Measurements from ENCODE around the gene USP5. TPM values are rescaled to one million over a fixed set of nuclear protein-coding genes. Genes with fewer than 3 reads are reported as not detected.
A peak's percentile ranks its signal among the peaks of the same experiment; 100 is the strongest.

Gene USP5
- total RNA-seq, 1 experiment from 2014 or later, result 158 TPM

DNA sequence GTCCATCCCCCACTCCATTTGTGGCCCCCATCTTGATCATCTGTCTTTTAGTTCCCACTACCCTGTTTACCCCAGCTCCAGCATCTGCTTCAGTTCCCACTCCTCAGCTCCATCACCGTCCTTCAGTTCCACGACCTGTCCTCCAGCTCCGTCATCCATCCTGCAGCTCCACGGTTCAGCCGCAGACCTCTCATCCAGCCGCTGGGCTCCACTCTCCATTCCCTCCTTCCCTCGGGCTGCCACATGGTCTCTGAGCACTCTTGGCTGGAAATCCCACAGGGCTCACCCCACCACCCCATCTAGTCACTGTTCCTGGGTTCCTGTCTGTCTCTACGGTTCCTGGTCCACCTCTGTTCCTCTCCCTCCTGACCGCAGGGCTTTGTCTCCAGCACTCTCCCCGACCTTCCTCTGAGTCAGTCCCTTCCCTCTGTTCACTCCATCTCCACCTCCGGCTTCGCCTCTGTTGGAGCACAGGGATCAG is 27.0 kb upstream of the USP5 start:
- no peak overlapping the region for H3K27ac Mint-ChIP-seq
- H3K9me3 Mint-ChIP-seq, result no peaks in the 10 kb centered on the region
- H3K27me3 Mint-ChIP-seq (ENCODE audit: low read depth), result peaks cover 51% of the 10 kb centered on the region
- no peak for TF ChIP-seq GRHL2 (CRISPR knock-in tag; IDR thresholded peaks at IDR 0.05; ENCODE audit: insufficient replicate concordance, severe bottlenecking)
- TF ChIP-seq ZNF423 (CRISPR knock-in tag; IDR thresholded peaks at IDR 0.05), result no peak
- peak overlapping the region; percentile 78 for H3K4me3 Mint-ChIP-seq
- ATAC-seq (no peak), DNase-seq (ENCODE audit: low spot score) (no peak)
- H3K4me1 Mint-ChIP-seq, result peaks cover 64% of the 10 kb centered on the region
- peaks cover 5% of the 10 kb centered on the region; the same call in 1 of the 2 replicates for H3K36me3 Mint-ChIP-seq
- ChIA-PET CTCF (interaction anchor here (0.6 to 8.9 kb wide), 30 partner anchors 9 to 204 kb away, joined by 3 to 112 read pairs (median 4); partner anchors contain the start of genes ACRBP, CDCA3, COPS7A and GNB3), POLR2A (interaction anchor here (0.6 to 1.5 kb wide), 6 partner anchors 44 to 71 kb away, joined by 3 to 5 read pairs (median 4); partner anchors contain the start of gene PTMS)

DNA sequence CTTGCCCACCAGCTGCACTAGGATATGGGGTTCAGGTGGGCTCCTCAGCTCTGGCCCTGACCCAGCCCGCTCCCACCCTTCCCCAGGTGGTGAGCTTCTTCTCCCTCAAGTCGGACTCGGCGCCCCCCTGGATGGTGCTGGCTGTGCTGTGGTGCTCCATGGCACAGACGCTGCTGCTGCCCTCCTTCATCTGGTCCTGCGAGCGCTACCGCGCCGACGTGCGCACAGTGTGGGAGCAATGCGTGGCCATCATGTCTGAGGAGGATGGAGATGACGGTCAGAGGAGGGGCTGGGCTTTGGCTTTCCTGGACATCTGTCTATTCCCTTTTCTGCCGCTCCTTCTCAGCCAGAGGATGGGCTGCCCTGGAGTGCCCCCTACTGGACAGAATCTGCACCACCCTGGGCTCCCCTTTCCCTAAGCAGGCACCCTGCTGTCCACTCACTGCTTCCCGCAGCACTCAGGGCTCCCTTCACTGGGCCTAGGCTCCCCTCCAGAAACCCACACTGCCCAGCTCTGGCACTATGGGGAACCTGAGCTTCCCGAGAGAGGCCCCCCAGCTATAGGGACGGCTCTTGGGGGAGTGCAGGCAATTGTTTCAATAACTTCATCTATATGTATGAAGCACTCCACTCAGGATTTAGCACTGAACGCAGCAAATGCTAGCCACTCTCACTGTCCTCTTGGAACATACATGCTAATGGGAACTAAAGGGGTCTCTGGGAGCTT is 26.4 kb upstream of the USP5 start:
- ChIA-PET CTCF (interaction anchor here (0.6 to 8.9 kb wide), 32 partner anchors 9 to 205 kb away, joined by 3 to 112 read pairs (median 4); partner anchors contain the start of genes ACRBP, CDCA3, COPS7A and GNB3), POLR2A (interaction anchor here (0.6 to 1.5 kb wide), 6 partner anchors 45 to 72 kb away, joined by 3 to 5 read pairs (median 4); partner anchors contain the start of gene PTMS)
- Mint-ChIP-seq H3K9me3 (no peaks in the 10 kb centered on the region), H3K27me3 (ENCODE audit: low read depth) (peaks cover 45% of the 10 kb centered on the region), H3K36me3 (peaks cover 5% of the 10 kb centered on the region; the same call in 1 of the 2 replicates), H3K27ac (no peak overlapping the region), H3K4me3 (peak overlapping the region; percentile 78), H3K4me1 (peaks cover 60% of the 10 kb centered on the region)
- ATAC-seq, result peak; percentile 35
- no peak for TF ChIP-seq ELF4 (CRISPR knock-in tag; IDR thresholded peaks at IDR 0.05; ENCODE audit: low read depth)
- TF ChIP-seq SMAD4 (CRISPR knock-in tag; IDR thresholded peaks at IDR 0.05), result no peak
- TF ChIP-seq, protein P1, sequence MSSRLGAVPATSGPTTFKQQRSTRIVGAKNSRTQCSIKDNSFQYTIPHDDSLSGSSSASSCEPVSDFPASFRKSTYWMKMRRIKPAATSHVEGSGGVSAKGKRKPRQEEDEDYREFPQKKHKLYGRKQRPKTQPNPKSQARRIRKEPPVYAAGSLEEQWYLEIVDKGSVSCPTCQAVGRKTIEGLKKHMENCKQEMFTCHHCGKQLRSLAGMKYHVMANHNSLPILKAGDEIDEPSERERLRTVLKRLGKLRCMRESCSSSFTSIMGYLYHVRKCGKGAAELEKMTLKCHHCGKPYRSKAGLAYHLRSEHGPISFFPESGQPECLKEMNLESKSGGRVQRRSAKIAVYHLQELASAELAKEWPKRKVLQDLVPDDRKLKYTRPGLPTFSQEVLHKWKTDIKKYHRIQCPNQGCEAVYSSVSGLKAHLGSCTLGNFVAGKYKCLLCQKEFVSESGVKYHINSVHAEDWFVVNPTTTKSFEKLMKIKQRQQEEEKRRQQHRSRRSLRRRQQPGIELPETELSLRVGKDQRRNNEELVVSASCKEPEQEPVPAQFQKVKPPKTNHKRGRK (CRISPR knock-in tag; IDR thresholded peaks at IDR 0.05; ENCODE audit: borderline replicate concordance), result no peak
- no peak for TF ChIP-seq NR3C1 (CRISPR knock-in tag; conservative IDR thresholded peaks at IDR 0.05; ENCODE audit: low read depth)
- TF ChIP-seq SP1 (CRISPR knock-in tag; conservative IDR thresholded peaks at IDR 0.05), result peak; percentile 54
- TF ChIP-seq, protein P2, sequence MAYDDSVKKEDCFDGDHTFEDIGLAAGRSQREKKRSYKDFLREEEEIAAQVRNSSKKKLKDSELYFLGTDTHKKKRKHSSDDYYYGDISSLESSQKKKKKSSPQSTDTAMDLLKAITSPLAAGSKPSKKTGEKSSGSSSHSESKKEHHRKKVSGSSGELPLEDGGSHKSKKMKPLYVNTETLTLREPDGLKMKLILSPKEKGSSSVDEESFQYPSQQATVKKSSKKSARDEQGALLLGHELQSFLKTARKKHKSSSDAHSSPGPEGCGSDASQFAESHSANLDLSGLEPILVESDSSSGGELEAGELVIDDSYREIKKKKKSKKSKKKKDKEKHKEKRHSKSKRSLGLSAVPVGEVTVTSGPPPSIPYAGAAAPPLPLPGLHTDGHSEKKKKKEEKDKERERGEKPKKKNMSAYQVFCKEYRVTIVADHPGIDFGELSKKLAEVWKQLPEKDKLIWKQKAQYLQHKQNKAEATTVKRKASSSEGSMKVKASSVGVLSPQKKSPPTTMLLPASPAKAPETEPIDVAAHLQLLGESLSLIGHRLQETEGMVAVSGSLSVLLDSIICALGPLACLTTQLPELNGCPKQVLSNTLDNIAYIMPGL (CRISPR knock-in tag; IDR thresholded peaks at IDR 0.05), result peak; percentile 66; the same call in 1 of the 2 replicates
- TF ChIP-seq ZNF317 (CRISPR knock-in tag; IDR thresholded peaks at IDR 0.05; ENCODE audit: borderline replicate concordance, low read depth), result no peak
- TF ChIP-seq ZNF232 (CRISPR knock-in tag; IDR thresholded peaks at IDR 0.05), result 0 out of 2 replicates have a peak, but pooled peaks have one; percentile 24
- no peak for TF ChIP-seq TEAD4 (CRISPR knock-in tag; IDR thresholded peaks at IDR 0.05)
- no peak for TF ChIP-seq PRRX2 (CRISPR knock-in tag; IDR thresholded peaks at IDR 0.05)
- TF ChIP-seq, protein P3, sequence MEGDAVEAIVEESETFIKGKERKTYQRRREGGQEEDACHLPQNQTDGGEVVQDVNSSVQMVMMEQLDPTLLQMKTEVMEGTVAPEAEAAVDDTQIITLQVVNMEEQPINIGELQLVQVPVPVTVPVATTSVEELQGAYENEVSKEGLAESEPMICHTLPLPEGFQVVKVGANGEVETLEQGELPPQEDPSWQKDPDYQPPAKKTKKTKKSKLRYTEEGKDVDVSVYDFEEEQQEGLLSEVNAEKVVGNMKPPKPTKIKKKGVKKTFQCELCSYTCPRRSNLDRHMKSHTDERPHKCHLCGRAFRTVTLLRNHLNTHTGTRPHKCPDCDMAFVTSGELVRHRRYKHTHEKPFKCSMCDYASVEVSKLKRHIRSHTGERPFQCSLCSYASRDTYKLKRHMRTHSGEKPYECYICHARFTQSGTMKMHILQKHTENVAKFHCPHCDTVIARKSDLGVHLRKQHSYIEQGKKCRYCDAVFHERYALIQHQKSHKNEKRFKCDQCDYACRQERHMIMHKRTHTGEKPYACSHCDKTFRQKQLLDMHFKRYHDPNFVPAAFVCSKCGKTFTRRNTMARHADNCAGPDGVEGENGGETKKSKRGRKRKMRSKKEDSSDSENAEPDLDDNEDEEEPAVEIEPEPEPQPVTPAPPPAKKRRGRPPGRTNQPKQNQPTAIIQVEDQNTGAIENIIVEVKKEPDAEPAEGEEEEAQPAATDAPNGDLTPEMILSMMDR (IDR thresholded peaks at IDR 0.05), result peak; percentile 90
- 0 out of 2 replicates have a peak, but pooled peaks have one; percentile 10 for TF ChIP-seq CBFB (CRISPR knock-in tag; IDR thresholded peaks at IDR 0.05; ENCODE audit: low read depth)
- TF ChIP-seq, protein P4, sequence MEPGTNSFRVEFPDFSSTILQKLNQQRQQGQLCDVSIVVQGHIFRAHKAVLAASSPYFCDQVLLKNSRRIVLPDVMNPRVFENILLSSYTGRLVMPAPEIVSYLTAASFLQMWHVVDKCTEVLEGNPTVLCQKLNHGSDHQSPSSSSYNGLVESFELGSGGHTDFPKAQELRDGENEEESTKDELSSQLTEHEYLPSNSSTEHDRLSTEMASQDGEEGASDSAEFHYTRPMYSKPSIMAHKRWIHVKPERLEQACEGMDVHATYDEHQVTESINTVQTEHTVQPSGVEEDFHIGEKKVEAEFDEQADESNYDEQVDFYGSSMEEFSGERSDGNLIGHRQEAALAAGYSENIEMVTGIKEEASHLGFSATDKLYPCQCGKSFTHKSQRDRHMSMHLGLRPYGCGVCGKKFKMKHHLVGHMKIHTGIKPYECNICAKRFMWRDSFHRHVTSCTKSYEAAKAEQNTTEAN (CRISPR knock-in tag; IDR thresholded peaks at IDR 0.05), result no peak
- TF ChIP-seq ETV6 (CRISPR knock-in tag; IDR thresholded peaks at IDR 0.05), result 0 out of 2 replicates have a peak, but pooled peaks have one; percentile 50
- DNase-seq (ENCODE audit: low spot score), result peak; percentile 95

All from WTC11 (cell line).